Mesenchymal stem cell (in vitro differentiated cells and primary cell): ENCODE results near the gene SPINK4.

Experiments
- DNase-seq: peaks from one replicate; pipeline ENCODE4 v3.0.0-alpha.2; 2013
- H2AFZ ChIP-seq: one replicate; pipeline ENCODE4 v1.6.1; 2013; ENCODE audit warnings: low read depth, mild to moderate bottlenecking, control low read depth, inconsistent platforms, low read length, moderate library complexity
- H2AK5ac ChIP-seq: 2 replicates; pipeline ENCODE4 v1.6.1; 2013; ENCODE audit warnings: low read length, moderate library complexity, mild to moderate bottlenecking, inconsistent platforms; ENCODE audit not compliant: severe bottlenecking
- H2BK120ac ChIP-seq: one replicate; pipeline ENCODE4 v1.6.1; 2013; ENCODE audit warnings: low read depth, mild to moderate bottlenecking, inconsistent platforms, low read length, moderate library complexity
- H2BK12ac ChIP-seq, 2 experiments: one replicate each; pipeline ENCODE4 v1.6.1; 2013; ENCODE audit warnings: inconsistent platforms in 2 of 2, low read length in 2 of 2, mild to moderate bottlenecking in 2 of 2, moderate library complexity in 2 of 2, control low read depth in 1 of 2
- H2BK15ac ChIP-seq: one replicate; pipeline ENCODE4 v1.6.1; 2013; ENCODE audit warnings: mild to moderate bottlenecking, low read depth, inconsistent platforms; ENCODE audit not compliant: poor library complexity, severe bottlenecking
- H2BK5ac ChIP-seq: 2 replicates; pipeline ENCODE4 v1.6.1; 2013; ENCODE audit warnings: low read depth, mild to moderate bottlenecking, low read length, control low read depth, inconsistent platforms; ENCODE audit not compliant: poor library complexity, severe bottlenecking
- H3K14ac ChIP-seq, 2 experiments: one replicate each; pipeline ENCODE4 v1.6.1; 2013; ENCODE audit warnings: inconsistent platforms in 2 of 2, low read length in 2 of 2, control low read depth in 1 of 2, mild to moderate bottlenecking in 1 of 2, moderate library complexity in 1 of 2
- H3K18ac ChIP-seq, 2 experiments: one replicate each; pipeline ENCODE4 v1.6.1; 2013; ENCODE audit warnings: inconsistent platforms in 2 of 2, low read length in 2 of 2, control low read depth in 1 of 2, low read depth in 1 of 2, mild to moderate bottlenecking in 1 of 2
- H3K23ac ChIP-seq, 2 experiments: one replicate each; pipeline ENCODE4 v1.6.1; 2013; ENCODE audit warnings: inconsistent platforms in 2 of 2, low read length in 2 of 2, mild to moderate bottlenecking in 2 of 2, moderate library complexity in 2 of 2, control low read depth in 1 of 2
- H3K27ac ChIP-seq: 2 replicates; pipeline ENCODE4 v1.5.1; 2013; ENCODE audit warnings: mild to moderate bottlenecking, moderate library complexity, low read length, control low read depth, inconsistent platforms; ENCODE audit not compliant: poor library complexity, severe bottlenecking
- H3K27me3 ChIP-seq, 2 experiments: 2 replicates each; pipeline versions ENCODE4 v1.6.1 to v1.7.0; 2013; ENCODE audit warnings: low read length in 2 of 2, mild to moderate bottlenecking in 2 of 2, moderate library complexity in 2 of 2, control low read depth in 1 of 2, inconsistent platforms in 1 of 2; ENCODE audit not compliant: control insufficient read depth in 1 of 2, insufficient read depth in 1 of 2
- H3K36me3 ChIP-seq, 2 experiments: 2 replicates each; pipeline versions ENCODE4 v1.6.1 to v1.7.0; 2013; ENCODE audit warnings: low read length in 2 of 2, control low read depth in 1 of 2, inconsistent platforms in 1 of 2, low read depth in 1 of 2, mild to moderate bottlenecking in 1 of 2; ENCODE audit not compliant: insufficient read depth in 2 of 2, control insufficient read depth in 1 of 2
- H3K4ac ChIP-seq, 2 experiments: one replicate each; pipeline ENCODE4 v1.6.1; 2013; ENCODE audit warnings: inconsistent platforms in 2 of 2, low read length in 2 of 2, mild to moderate bottlenecking in 2 of 2, moderate library complexity in 2 of 2, control low read depth in 1 of 2, low read depth in 1 of 2
- H3K4me1 ChIP-seq: 2 replicates; pipeline ENCODE4 v1.6.1; 2013; ENCODE audit warnings: low read depth, low read length, control low read depth; ENCODE audit not compliant: control insufficient read depth, insufficient read depth
- H3K4me2 ChIP-seq: 2 replicates; pipeline ENCODE4 v1.6.1; 2013; ENCODE audit warnings: low read length, mild to moderate bottlenecking, inconsistent platforms; ENCODE audit not compliant: poor library complexity, severe bottlenecking
- H3K4me3 ChIP-seq, 2 experiments: 2 replicates each; pipeline versions ENCODE4 v1.5.1 to v1.7.0; 2013; ENCODE audit warnings: low read length in 2 of 2, mild to moderate bottlenecking in 2 of 2, control low read depth in 1 of 2, low read depth in 1 of 2; ENCODE audit not compliant: insufficient read depth in 1 of 2
- H3K79me1 ChIP-seq: replicated peaks from 2 replicates; pipeline ENCODE4 v1.6.1; 2013; ENCODE audit warnings: mild to moderate bottlenecking, control low read depth, low read length, inconsistent platforms; ENCODE audit not compliant: poor library complexity, severe bottlenecking
- H3K9ac ChIP-seq: 2 replicates; pipeline ENCODE4 v1.7.0; 2013; ENCODE audit warnings: mild to moderate bottlenecking, low read length, moderate library complexity
- H3K9me3 ChIP-seq: 2 replicates; pipeline ENCODE4 v1.7.0; 2013; ENCODE audit warnings: mild to moderate bottlenecking, low read length; ENCODE audit not compliant: control insufficient read depth
- H4K8ac ChIP-seq: one replicate; pipeline ENCODE4 v1.6.1; 2013; ENCODE audit warnings: inconsistent platforms, mild to moderate bottlenecking, low read length, moderate library complexity
- H4K91ac ChIP-seq: one replicate; pipeline ENCODE4 v1.6.1; 2013; ENCODE audit warnings: mild to moderate bottlenecking, low read length, inconsistent platforms
- WGBS: methylation state at CpG from one replicate; pipeline ENCODE4 v1.1.7; 2013; ENCODE audit warnings: mixed read lengths; 5-methylcytosine and 5-hydroxymethylcytosine counted together

SPINK4 gene

DNA sequence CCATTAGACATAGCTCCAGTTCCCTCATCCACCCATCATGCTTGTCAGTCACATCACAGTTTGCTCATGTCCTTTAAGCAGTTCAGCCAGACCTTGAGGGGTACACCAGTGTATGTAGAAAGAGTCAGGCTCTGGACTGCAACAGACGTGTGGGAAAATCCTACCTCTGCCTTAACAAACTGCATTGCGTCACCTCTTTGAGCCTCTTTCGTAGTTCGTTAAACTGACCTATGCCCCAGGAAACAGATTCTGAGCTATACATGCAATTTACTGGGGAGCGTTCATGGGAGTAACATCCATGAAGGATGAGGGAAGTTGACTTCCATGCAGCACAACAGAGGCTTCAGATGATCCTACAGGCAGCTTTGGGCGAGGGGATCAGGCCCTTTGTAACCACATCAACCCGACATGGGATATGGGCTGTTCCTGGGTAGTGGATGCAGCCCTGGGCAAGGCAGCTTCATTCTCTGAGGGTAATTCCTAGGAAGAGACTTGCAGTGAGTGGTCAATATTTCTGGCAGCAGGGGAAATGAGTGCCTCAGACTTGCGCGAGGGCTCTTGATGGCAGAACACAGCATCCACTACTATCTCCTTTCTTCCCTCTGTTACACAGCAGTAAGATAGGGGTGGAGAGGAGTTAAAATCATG lies 4.3 kb downstream of the SPINK4 start:
- Histone ChIP-seq H2BK120ac (no peak overlapping the region), H3K36me3 (peaks cover 7 to 8% of the 10 kb centered on the region in 2 experiments), H2BK15ac (no peak overlapping the region), H3K79me1 (no peaks in the 10 kb centered on the region), H3K4me3 (no peak overlapping the region), H3K9ac (no peak overlapping the region), H4K91ac (no peak overlapping the region), H3K18ac (no peak overlapping the region), H3K27me3 (peaks cover 0 to 13% of the 10 kb centered on the region in 2 experiments), H3K14ac (no peak overlapping the region), H2BK12ac (no peak overlapping the region), H2BK5ac (no peak overlapping the region), H3K9me3 (no peaks in the 10 kb centered on the region), H3K23ac (no peak overlapping the region), H2AFZ (no peak overlapping the region), H3K27ac (no peak overlapping the region), H3K4ac (no peak overlapping the region), H3K4me2 (no peak overlapping the region), H4K8ac (no peak overlapping the region), H2AK5ac (no peak overlapping the region), H3K4me1 (peaks cover 3% of the 10 kb centered on the region)
- WGBS: 94% methylated on average over 7 of the region's 9 CpGs
- DNase-seq: no peak

DNA sequence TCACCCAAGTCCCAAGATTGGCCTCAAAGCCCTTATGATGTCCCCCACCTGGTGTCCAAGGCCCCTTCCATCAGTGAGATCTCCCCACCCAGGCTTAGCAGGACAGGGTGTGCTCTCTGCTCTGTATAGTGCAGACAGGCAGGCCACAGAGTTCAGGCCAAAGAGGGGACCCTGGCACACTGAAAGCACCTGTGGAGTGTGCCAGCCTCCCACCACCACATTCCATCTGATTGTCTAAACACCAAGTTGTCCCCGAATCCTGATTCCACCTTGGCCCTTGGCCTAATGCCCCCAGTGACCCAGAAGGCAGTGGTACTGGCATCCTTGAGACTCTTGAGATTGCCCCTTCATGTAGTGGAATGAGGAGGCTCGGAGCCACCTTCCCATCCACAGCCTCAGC lies 5.4 kb downstream of the SPINK4 start:
- H3K27me3 ChIP-seq: peaks cover 0 to 12% of the 10 kb centered on the region in 2 experiments
- no peak overlapping the region for H3K27ac ChIP-seq
- no peak overlapping the region for H4K91ac ChIP-seq
- no peaks in the 10 kb centered on the region for H3K9me3 ChIP-seq
- H2BK120ac ChIP-seq: no peak overlapping the region
- H2AFZ ChIP-seq: no peak overlapping the region
- no peak overlapping the region for H4K8ac ChIP-seq
- H2AK5ac ChIP-seq: no peak overlapping the region
- H3K9ac ChIP-seq: no peak overlapping the region
- 96% methylated on average over 2 of the region's 2 CpGs for WGBS
- no peak overlapping the region for H2BK5ac ChIP-seq
- H3K4ac ChIP-seq: no peak overlapping the region
- H3K79me1 ChIP-seq: no peaks in the 10 kb centered on the region
- H3K23ac ChIP-seq: no peak overlapping the region
- H3K14ac ChIP-seq: peak overlapping the region in 1 of 2 experiments; percentile 19
- no peak overlapping the region for H2BK15ac ChIP-seq
- no peak overlapping the region for H3K4me2 ChIP-seq
- no peak overlapping the region for H2BK12ac ChIP-seq
- H3K36me3 ChIP-seq: peaks cover 7 to 8% of the 10 kb centered on the region in 2 experiments
- H3K18ac ChIP-seq: no peak overlapping the region
- H3K4me3 ChIP-seq: no peak overlapping the region
- H3K4me1 ChIP-seq: peaks cover 3% of the 10 kb centered on the region
- DNase-seq: no peak

DNA sequence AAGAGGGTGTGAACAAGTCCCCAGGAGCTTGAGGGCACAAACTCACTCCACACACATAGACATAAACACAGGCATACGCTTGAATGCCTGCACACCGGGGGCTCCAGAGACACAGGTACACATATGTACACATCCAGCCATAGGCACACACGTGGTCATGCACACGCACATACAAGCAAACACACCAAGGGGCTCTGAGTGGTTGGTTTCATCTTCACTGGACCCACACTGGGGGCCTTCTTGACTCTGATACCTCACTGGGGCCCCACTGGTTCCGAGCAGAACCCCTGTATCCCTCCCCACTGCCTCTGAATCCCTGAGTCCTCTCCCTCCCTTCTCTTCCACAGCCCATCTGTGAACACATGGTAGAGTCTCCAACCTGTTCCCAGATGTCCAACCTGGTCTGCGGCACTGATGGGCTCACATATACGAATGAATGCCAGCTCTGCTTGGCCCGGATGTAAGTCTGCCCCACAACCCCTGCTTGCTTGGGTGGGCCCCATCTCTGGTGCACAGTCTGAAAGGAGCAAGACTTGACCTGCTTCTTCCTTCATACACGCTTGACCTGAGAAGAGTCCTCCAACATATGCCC lies 6.4 kb downstream of the SPINK4 start:
- no peak overlapping the region for H3K9ac ChIP-seq
- no peak overlapping the region for H4K8ac ChIP-seq
- no peak overlapping the region for H2BK15ac ChIP-seq
- H3K14ac ChIP-seq: no peak overlapping the region
- H3K4me2 ChIP-seq: no peak overlapping the region
- DNase-seq: no peak
- no peak overlapping the region for H4K91ac ChIP-seq
- H3K36me3 ChIP-seq: peaks cover 7 to 8% of the 10 kb centered on the region in 2 experiments
- no peak overlapping the region for H2BK120ac ChIP-seq
- H3K4ac ChIP-seq: no peak overlapping the region
- no peak overlapping the region for H2BK12ac ChIP-seq
- no peak overlapping the region for H2AFZ ChIP-seq
- H3K27me3 ChIP-seq: peaks cover 0 to 2% of the 10 kb centered on the region in 2 experiments
- no peak overlapping the region for H2BK5ac ChIP-seq
- WGBS: 93% methylated on average over 8 of the region's 9 CpGs
- H3K79me1 ChIP-seq: no peaks in the 10 kb centered on the region
- H3K4me1 ChIP-seq: peaks cover 6% of the 10 kb centered on the region
- no peaks in the 10 kb centered on the region for H3K9me3 ChIP-seq
- no peak overlapping the region for H2AK5ac ChIP-seq
- H3K27ac ChIP-seq: no peak overlapping the region
- H3K23ac ChIP-seq: no peak overlapping the region
- H3K4me3 ChIP-seq: no peak overlapping the region
- H3K18ac ChIP-seq: no peak overlapping the region

DNA sequence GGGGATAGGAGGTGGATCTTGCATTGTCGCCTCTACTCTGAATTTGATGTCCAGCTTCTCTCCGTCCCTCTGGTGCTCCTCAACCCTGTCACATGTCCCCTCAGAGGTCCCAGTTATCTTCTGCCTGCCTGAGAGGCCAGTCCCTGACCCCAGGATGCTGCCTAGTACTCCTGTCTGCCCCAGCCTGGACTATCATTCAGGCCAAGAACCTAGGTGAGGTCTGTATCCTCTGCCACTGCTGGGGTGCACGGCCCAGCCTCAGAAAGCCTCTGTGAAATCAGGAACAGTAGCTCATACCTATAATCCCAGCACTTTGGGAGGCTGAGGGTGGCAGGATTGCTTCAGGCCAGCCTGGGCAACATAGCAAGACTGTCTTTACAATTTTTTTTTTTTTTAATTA lies 8.6 kb downstream of the SPINK4 start:
- H2BK15ac ChIP-seq: no peak overlapping the region
- no peak overlapping the region for H4K8ac ChIP-seq
- no peak overlapping the region for H3K27ac ChIP-seq
- no peaks in the 10 kb centered on the region for H3K27me3 ChIP-seq
- H3K4me3 ChIP-seq: no peak overlapping the region
- no peak overlapping the region for H3K23ac ChIP-seq
- no peak overlapping the region for H4K91ac ChIP-seq
- no peak overlapping the region for H3K18ac ChIP-seq
- no peak overlapping the region for H2AK5ac ChIP-seq
- no peak overlapping the region for H3K4ac ChIP-seq
- peaks cover 6% of the 10 kb centered on the region for H3K4me1 ChIP-seq
- H2BK12ac ChIP-seq: no peak overlapping the region
- H3K79me1 ChIP-seq: no peaks in the 10 kb centered on the region
- WGBS: 90% methylated on average over 3 of the region's 3 CpGs
- H3K36me3 ChIP-seq: peaks cover 15 to 23% of the 10 kb centered on the region in 2 experiments
- H2AFZ ChIP-seq: no peak overlapping the region
- no peaks in the 10 kb centered on the region for H3K9me3 ChIP-seq
- H3K4me2 ChIP-seq: no peak overlapping the region
- no peak overlapping the region for H3K9ac ChIP-seq
- H2BK5ac ChIP-seq: no peak overlapping the region
- no peak overlapping the region for H3K14ac ChIP-seq
- no peak overlapping the region for H2BK120ac ChIP-seq
- no peak for DNase-seq
